ENCODE measurements around the gene MGST3. TPM values are rescaled to one million over a fixed set of nuclear protein-coding genes. Genes with fewer than 3 reads are reported as not detected.

Gene MGST3
- total RNA-seq, 4 donors from 2014 or later, result 106 to 175 (median 157) TPM

DNA sequence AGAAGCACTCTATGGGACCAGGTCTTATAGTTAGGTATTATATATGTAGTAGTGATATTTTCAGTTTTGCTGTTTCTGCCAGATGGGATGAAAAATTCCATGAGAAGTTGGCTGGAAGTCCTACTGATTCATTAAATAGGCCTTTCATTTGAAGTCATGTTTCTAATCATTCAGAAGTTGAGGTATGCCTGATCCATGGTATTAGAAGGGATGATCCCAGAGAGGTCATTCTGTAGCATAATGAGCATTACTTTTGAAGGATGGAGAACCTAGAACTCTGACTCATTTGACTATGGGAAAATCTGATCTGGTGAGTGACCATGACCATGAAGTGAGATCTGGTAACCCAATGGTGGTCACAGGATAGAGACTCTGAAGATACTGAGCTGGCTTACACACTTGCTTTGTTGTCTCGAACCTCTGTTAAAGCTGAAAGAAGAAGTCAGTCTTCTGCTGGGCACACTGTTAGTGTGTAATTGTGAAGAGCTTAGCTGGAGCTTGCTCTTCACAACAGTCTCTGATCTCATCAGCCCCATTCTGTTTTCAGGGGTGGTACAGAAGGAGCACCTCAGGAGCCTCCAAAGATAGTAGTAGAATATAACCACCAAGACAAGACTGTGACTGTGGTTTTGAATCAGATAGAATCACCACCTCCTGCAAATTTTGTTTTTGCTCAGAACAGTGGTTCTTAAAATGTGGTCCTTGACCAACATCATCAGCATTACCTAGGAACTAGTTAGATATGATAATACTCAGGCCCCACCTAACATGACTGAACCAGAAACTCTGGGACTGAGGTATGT, 9.0 kb downstream of the MGST3 start:
- peak overlapping the region in 1 of 4 donors; percentile 13 for H3K27ac ChIP-seq
- no peaks in the 10 kb centered on the region for H3K36me3 ChIP-seq
- 95 to 100% methylated on average over 1 of the region's 1 CpG for WGBS, 2 donors
- H3K9me3 ChIP-seq, result no peaks in the 10 kb centered on the region
- no peak overlapping the region for H3K4me3 ChIP-seq
- DNase-seq (ENCODE audit: low spot score in 2 of 2), result no peak
- TF ChIP-seq EP300 (IDR thresholded peaks at IDR 0.05) (no peak), POLR2A (IDR thresholded peaks at IDR 0.05) (no peak)
- TF ChIP-seq, protein P1, sequence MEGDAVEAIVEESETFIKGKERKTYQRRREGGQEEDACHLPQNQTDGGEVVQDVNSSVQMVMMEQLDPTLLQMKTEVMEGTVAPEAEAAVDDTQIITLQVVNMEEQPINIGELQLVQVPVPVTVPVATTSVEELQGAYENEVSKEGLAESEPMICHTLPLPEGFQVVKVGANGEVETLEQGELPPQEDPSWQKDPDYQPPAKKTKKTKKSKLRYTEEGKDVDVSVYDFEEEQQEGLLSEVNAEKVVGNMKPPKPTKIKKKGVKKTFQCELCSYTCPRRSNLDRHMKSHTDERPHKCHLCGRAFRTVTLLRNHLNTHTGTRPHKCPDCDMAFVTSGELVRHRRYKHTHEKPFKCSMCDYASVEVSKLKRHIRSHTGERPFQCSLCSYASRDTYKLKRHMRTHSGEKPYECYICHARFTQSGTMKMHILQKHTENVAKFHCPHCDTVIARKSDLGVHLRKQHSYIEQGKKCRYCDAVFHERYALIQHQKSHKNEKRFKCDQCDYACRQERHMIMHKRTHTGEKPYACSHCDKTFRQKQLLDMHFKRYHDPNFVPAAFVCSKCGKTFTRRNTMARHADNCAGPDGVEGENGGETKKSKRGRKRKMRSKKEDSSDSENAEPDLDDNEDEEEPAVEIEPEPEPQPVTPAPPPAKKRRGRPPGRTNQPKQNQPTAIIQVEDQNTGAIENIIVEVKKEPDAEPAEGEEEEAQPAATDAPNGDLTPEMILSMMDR (IDR thresholded peaks at IDR 0.05), result no peak
- H3K27me3 ChIP-seq, result no peaks in the 10 kb centered on the region
- H3K4me1 ChIP-seq, result peaks cover 0 to 75% (median 21%) of the 10 kb centered on the region in 4 donors

DNA sequence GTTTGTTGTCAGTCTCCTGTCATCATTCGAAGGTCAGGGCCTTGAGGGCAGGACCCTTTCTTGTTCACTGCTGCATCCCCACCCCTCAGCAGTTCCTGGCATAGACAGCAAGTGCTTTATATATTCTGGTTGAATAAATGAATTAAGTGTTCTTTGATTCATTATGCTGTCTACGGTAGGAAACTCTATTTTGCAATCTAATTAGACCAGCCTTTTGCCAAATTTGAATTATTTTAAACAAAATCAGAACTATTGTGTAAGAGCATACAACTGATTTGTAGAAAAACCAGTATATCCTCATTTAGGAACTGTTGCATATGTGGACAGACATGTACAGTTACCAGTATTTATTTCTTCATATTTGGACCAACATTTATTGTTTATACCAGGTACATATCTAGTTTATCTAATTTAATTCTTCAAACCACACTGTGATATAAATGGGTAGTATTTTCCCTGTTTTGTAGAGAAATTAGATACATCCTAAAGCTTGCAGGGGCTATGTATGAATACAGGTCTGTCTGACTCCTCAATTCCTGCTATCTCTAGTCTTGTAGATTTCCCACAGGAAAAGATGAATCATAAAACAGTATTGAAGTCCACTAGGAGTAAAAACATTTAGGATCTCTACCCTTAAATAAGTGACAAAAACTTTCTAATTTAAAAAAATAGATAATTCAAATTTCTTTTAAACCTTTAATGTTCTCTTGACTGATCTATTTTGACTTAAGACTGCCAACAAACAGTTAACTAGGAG, 10.4 kb downstream of the MGST3 start:
- WGBS, 2 donors, result 40 to 41% methylated on average over 2 of the region's 2 CpGs
- H3K4me3 ChIP-seq, result no peak overlapping the region
- TF ChIP-seq EP300 (IDR thresholded peaks at IDR 0.05), result no peak
- TF ChIP-seq, protein P1 (IDR thresholded peaks at IDR 0.05), result no peak
- no peak overlapping the region for H3K27ac ChIP-seq
- DNase-seq (ENCODE audit: low spot score in 2 of 2), result no peak
- no peaks in the 10 kb centered on the region for H3K36me3 ChIP-seq
- no peaks in the 10 kb centered on the region for H3K9me3 ChIP-seq
- no peaks in the 10 kb centered on the region for H3K27me3 ChIP-seq
- peaks cover 0 to 74% (median 12%) of the 10 kb centered on the region in 4 donors for H3K4me1 ChIP-seq

- no peak overlapping the region for H3K27ac ChIP-seq
- peaks cover 0 to 65% (median 13%) of the 10 kb centered on the region in 4 donors for H3K4me1 ChIP-seq
- WGBS, 2 donors, result 76 to 84% methylated on average over 2 of the region's 2 CpGs
- H3K36me3 ChIP-seq, result no peaks in the 10 kb centered on the region
- no peak for DNase-seq (ENCODE audit: low spot score in 2 of 2)
- H3K9me3 ChIP-seq, result no peaks in the 10 kb centered on the region
- TF ChIP-seq EP300 (IDR thresholded peaks at IDR 0.05) (no peak), POLR2A (IDR thresholded peaks at IDR 0.05) (no peak)
- TF ChIP-seq, protein P1 (IDR thresholded peaks at IDR 0.05), result no peak
- no peak overlapping the region for H3K4me3 ChIP-seq
- no peaks in the 10 kb centered on the region for H3K27me3 ChIP-seq
Observed at GRCh38 chr1:165644064-165644735, 13.2 kb downstream of the MGST3 start.

- H3K4me3 ChIP-seq, result no peak overlapping the region
- no peak for TF ChIP-seq POLR2A (IDR thresholded peaks at IDR 0.05)
- TF ChIP-seq EP300 (IDR thresholded peaks at IDR 0.05), result no peak
- TF ChIP-seq, protein P1 (IDR thresholded peaks at IDR 0.05), result no peak
- H3K27ac ChIP-seq, result no peak overlapping the region
- H3K9me3 ChIP-seq, result no peaks in the 10 kb centered on the region
- WGBS, 2 donors, result 72 to 81% methylated on average over 8 of the region's 8 CpGs
- no peak for DNase-seq (ENCODE audit: low spot score in 2 of 2)
- H3K4me1 ChIP-seq, result peaks cover 0 to 51% (median 12%) of the 10 kb centered on the region in 4 donors
- H3K36me3 ChIP-seq, result peaks cover 0 to 10% (median 0%) of the 10 kb centered on the region in 3 donors
- no peaks in the 10 kb centered on the region for H3K27me3 ChIP-seq
Observed at GRCh38 chr1:165645654-165646366, 14.8 kb downstream of the MGST3 start.
